HCT116 (cell line): ENCODE measurements around the gene TTLL11. TPM values are rescaled to one million over a fixed set of nuclear protein-coding genes. Genes with fewer than 3 reads are reported as not detected.

ENCODE experiments used
- ATAC-seq: fragments of 200-7000 bp; cut with Tn5 transposase; 2 replicates; pipeline ENCODE4 v1.9.1; 2020; ENCODE audit warnings: mild to moderate bottlenecking, moderate library complexity
- BruUV-seq: library from RNA; stranded (reverse); fragments of 400-500 nt; replicated peaks from 2 replicates; lab custom pipeline; 2021; lab: Mats Ljungman, UMichigan
- CTCF ChIA-PET: fragments of 300-600 bp; sonication (Branson Sonifier 250); formaldehyde crosslinking; loops from one replicate; lab custom pipeline; 2021; ENCODE audit warnings: antibody characterized with exemption; lab: Charles Lee
- POLR2A ChIA-PET: fragments of 300-600, 350-600 bp; sonication (Branson Sonifier 250); formaldehyde crosslinking; loops from one replicate; lab custom pipeline; 2021; ENCODE audit warnings: antibody characterized with exemption; lab: Charles Lee
- RAD21 ChIA-PET, 2 experiments: fragments of 300-600 bp; sonication (Branson Sonifier 250); formaldehyde crosslinking; loops; one replicate each; lab custom pipeline; 2023; ENCODE audit warnings: low total read pairs in 2 of 2; ENCODE audit not compliant: uncharacterized antibody in 2 of 2, unreplicated experiment in 2 of 2, low non-redundant PET in 1 of 2; lab: Charles Lee
- DNase-seq: peaks from one replicate; pipeline ENCODE4 v3.0.0-alpha.2; 2010; ENCODE audit warnings: low read depth, low spot score
- H2AFZ ChIP-seq: fragments of 200-600 bp; shearing (Covaris generic), sonication (generic); 2 replicates; pipeline ENCODE4 v1.6.1; 2017; ENCODE audit warnings: low read depth, mixed run types, mixed read lengths, antibody characterized with exemption, low read length; ENCODE audit not compliant: poor library complexity, severe bottlenecking
- H3K27ac ChIP-seq: 2 replicates; pipeline ENCODE4 v1.5.1; 2012; ENCODE audit warnings: low read depth, low read length
- H3K27me3 ChIP-seq: fragments of 200-600 bp; sonication (generic); 2 replicates; pipeline ENCODE4 v1.6.1; 2016; ENCODE audit warnings: mixed run types, low read length, mixed read lengths; ENCODE audit not compliant: insufficient read depth
- H3K36me3 ChIP-seq, 2 experiments: fragments of 200-500 bp in 1 of 2; fragments of 200-600 bp in 1 of 2; sonication (Bioruptor generic) in 1 of 2; sonication (generic) in 1 of 2; 2 replicates each; pipeline versions ENCODE4 v1.5.1 to v1.6.1; 2014 to 2016; ENCODE audit warnings: low read length in 2 of 2, inconsistent platforms in 1 of 2, mixed read lengths in 1 of 2, mixed run types in 1 of 2; ENCODE audit not compliant: insufficient read depth in 2 of 2, control insufficient read depth in 1 of 2
- H3K4me1 ChIP-seq, 2 experiments: fragments of 200-600 bp in 1 of 2; sonication (generic) in 1 of 2; 2 replicates each; pipeline versions ENCODE4 v1.5.1 to v1.6.1; 2012 to 2017; ENCODE audit warnings: low read length in 2 of 2, inconsistent platforms in 1 of 2, mild to moderate bottlenecking in 1 of 2, mixed read lengths in 1 of 2, mixed run types in 1 of 2, moderate library complexity in 1 of 2; ENCODE audit not compliant: insufficient read depth in 2 of 2, control insufficient read depth in 1 of 2
- H3K4me2 ChIP-seq: fragments of 200-600 bp; sonication (generic); 2 replicates; pipeline ENCODE4 v1.6.1; 2017; ENCODE audit warnings: mixed run types, low read length, mixed read lengths
- H3K4me3 ChIP-seq, 2 experiments: fragments of 200-600 bp in 1 of 2; sonication (generic) in 1 of 2; replicated peaks in 1 of 2; 2 replicates each; pipeline ENCODE4 v1.5.1; 2011 to 2016; ENCODE audit warnings: low read length in 2 of 2, control low read depth in 1 of 2, low read depth in 1 of 2, mild to moderate bottlenecking in 1 of 2, mixed read lengths in 1 of 2, mixed run types in 1 of 2
- H3K79me2 ChIP-seq: fragments of 200-600 bp; sonication (generic); 2 replicates; pipeline ENCODE4 v1.6.1; 2017; ENCODE audit warnings: mild to moderate bottlenecking, mixed run types, low read length, moderate library complexity, mixed read lengths; ENCODE audit not compliant: insufficient read depth
- H3K9ac ChIP-seq: fragments of 200-600 bp; sonication (generic); 2 replicates; pipeline ENCODE4 v1.6.1; 2016; ENCODE audit warnings: low read length, mixed read lengths
- H3K9me2 ChIP-seq: fragments of 200-600 bp; sonication (generic), shearing (Covaris generic); 2 replicates; pipeline ENCODE4 v1.6.1; 2017; ENCODE audit warnings: mixed run types, mild to moderate bottlenecking, moderate library complexity; ENCODE audit not compliant: insufficient read depth
- H3K9me3 ChIP-seq, 2 experiments: fragments of 200-500 bp in 1 of 2; fragments of 200-600 bp in 1 of 2; sonication (Bioruptor generic) in 1 of 2; sonication (generic) in 1 of 2; 2 replicates each; pipeline ENCODE4 v1.6.1; 2014 to 2017; ENCODE audit warnings: low read length in 2 of 2, mixed read lengths in 2 of 2, inconsistent platforms in 1 of 2, low read depth in 1 of 2, mild to moderate bottlenecking in 1 of 2, mixed run types in 1 of 2, moderate library complexity in 1 of 2; ENCODE audit not compliant: control insufficient read depth in 1 of 2, insufficient read depth in 1 of 2
- H4K20me1 ChIP-seq: fragments of 200-600 bp; sonication (generic), shearing (Covaris generic); 2 replicates; pipeline ENCODE4 v1.6.1; 2017; ENCODE audit warnings: mixed run types, mild to moderate bottlenecking, moderate library complexity; ENCODE audit not compliant: insufficient read depth
- EGR1 ChIP-seq: IDR thresholded peaks from 2 replicates; pipeline ENCODE4 v1.6.1; 2012; ENCODE audit warnings: low read depth
- ELF1 ChIP-seq: IDR thresholded peaks from 2 replicates; pipeline ENCODE4 v1.6.1; 2012; ENCODE audit warnings: low read depth, borderline replicate concordance
- EZH2 ChIP-seq: fragments of 200-600 bp; sonication (generic); IDR thresholded peaks from 2 replicates; pipeline ENCODE4 v1.6.1; 2017; ENCODE audit warnings: antibody characterized with exemption, mixed run types
- SIN3A ChIP-seq: IDR thresholded peaks from 2 replicates; pipeline ENCODE4 v1.6.1; 2012; ENCODE audit warnings: low read depth
- SP1 ChIP-seq: IDR thresholded peaks from 2 replicates; pipeline ENCODE4 v1.6.1; 2012; ENCODE audit warnings: low read depth
- intact Hi-C: fragments of 100-400 bp; cut with micrococcal nuclease; formaldehyde crosslinking; loops from 2 replicates; pipeline ENCODE4 v1.10.0; 2022
- total RNA-seq: library from RNA; stranded (reverse); gene quantifications from one replicate; pipeline ENCODE4 v1.2.1, GENCODE V29; 2021; ENCODE audit not compliant: unreplicated experiment
- TF ChIP-seq, protein P1 (sequence below): IDR thresholded peaks from 2 replicates; pipeline ENCODE4 v1.6.1; 2011; ENCODE audit warnings: mild to moderate bottlenecking, low read length, moderate library complexity; ENCODE audit not compliant: insufficient replicate concordance; ENCODE audit errors: extremely low read depth
- TF ChIP-seq, protein P2 (sequence below): IDR thresholded peaks from 2 replicates; pipeline ENCODE4 v1.6.1; 2012

TTLL11 gene
- total RNA-seq, 1 experiment from 2014 or later: 2.2 TPM

DNA sequence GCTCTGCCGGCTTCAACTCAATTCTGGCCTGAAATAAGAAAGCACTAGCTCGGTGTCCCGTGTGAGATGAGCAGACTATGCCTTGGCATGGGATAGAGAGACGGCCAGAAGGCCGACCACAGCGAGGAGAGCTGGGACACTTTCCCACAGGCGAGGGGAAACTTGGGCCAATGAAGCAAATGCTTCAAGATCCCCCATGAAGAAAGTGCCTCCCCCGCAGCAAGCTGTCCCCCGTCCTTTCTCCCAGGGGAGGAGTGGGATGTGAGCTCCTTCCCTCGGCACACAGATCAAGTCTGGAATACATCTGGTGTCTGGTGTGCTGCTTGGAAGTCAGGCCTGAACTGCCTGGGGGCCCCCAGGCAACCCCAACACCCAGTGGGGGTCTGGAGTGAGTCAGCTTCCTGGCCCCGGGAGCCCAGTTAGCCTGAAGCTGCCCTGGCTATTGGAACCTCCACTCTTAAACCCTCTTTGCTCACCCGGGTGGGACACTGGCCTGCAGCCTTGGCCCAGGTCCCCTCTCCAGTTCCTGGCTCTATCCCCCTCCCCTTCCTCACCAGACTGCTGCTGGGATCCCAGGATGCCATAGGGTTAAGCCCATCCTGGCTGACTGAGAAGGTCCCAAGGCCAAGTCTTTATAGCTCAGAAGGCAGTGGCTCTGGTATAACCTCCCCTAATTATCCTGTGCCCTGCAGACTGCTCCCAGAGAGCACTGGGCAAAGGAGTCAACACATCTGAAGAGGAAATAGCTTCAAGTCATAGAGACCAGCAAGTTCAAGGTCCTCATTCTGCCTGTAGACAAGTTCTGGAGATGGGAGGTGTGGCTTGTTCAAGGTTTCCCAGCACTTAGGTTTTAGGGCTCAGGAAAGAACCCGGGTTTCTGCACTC is 205.3 kb downstream of the TTLL11 start (continued):
- TF ChIP-seq, protein P1, sequence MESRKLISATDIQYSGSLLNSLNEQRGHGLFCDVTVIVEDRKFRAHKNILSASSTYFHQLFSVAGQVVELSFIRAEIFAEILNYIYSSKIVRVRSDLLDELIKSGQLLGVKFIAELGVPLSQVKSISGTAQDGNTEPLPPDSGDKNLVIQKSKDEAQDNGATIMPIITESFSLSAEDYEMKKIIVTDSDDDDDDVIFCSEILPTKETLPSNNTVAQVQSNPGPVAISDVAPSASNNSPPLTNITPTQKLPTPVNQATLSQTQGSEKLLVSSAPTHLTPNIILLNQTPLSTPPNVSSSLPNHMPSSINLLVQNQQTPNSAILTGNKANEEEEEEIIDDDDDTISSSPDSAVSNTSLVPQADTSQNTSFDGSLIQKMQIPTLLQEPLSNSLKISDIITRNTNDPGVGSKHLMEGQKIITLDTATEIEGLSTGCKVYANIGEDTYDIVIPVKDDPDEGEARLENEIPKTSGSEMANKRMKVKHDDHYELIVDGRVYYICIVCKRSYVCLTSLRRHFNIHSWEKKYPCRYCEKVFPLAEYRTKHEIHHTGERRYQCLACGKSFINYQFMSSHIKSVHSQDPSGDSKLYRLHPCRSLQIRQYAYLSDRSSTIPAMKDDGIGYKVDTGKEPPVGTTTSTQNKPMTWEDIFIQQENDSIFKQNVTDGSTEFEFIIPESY: no peak

DNA sequence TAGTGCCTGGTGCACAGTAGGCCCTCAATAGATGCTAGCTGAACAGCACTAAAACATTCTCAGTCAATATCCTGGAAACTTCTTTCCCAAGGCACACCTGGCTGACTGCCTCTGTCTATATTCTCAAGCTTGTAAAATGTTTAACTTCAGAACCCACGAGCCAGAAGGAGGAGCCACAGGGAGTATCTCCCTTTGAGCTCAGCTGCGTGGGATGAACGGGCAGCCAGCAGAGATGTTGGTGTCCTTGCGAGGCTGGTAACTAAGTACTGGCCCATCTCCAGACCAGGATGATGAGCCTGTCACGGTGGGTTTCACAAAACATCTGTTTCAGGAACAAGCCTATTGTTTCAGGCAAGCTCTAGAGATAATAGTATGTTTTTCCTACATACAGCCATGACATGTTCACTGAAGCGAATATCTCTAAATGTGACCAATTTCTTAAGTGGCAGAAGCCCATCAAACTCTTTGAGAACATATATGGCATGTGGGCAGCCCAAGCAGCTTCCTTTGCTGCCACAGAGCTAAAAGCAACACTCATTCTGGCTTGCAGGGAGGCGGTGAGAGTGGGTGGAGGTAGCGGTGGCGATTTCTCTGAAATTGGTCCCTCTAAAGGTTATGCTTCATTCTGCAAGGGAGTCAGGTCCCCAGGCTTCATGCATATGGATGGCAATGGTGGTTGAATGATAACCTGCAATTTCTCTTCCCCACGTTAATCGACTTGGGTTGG is 206.2 kb downstream of the TTLL11 start:
- Histone ChIP-seq H3K9ac (no peak overlapping the region), H4K20me1 (no peaks in the 10 kb centered on the region), H3K27ac (no peak overlapping the region), H3K4me2 (no peak overlapping the region), H3K4me1 (peaks cover 0 to 12% of the 10 kb centered on the region in 2 experiments; a peak in 2 of 4 replicates), H3K4me3 (no peak overlapping the region), H3K9me3 (no peaks in the 10 kb centered on the region), H3K79me2 (no peaks in the 10 kb centered on the region), H3K27me3 (peaks cover under 1% of the 10 kb centered on the region; the same call in 1 of the 2 replicates), H2AFZ (no peak overlapping the region), H3K36me3 (no peaks in the 10 kb centered on the region), H3K9me2 (no peaks in the 10 kb centered on the region)
- intact Hi-C loops: no loop called here
- ChIA-PET POLR2A (no interaction called here), CTCF (no interaction called here), RAD21 (no interaction called here)
- ATAC-seq: no peak
- no TSS peak for BruUV-seq
- no peak for DNase-seq
- TF ChIP-seq, protein P1: no peak
- TF ChIP-seq EGR1: no peak
- TF ChIP-seq SP1: no peak
- no peak for TF ChIP-seq ELF1
- TF ChIP-seq SIN3A: no peak
- TF ChIP-seq, protein P2, sequence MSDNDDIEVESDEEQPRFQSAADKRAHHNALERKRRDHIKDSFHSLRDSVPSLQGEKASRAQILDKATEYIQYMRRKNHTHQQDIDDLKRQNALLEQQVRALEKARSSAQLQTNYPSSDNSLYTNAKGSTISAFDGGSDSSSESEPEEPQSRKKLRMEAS: no peak
- TF ChIP-seq EZH2: no peak
